NCI-H2081 (cell line): ENCODE measurements around the gene ATOSB.
"Not testable (repeated sequence)": the region's sequence is repeated elsewhere in the genome, so short reads cannot be mapped to it uniquely, and the experiment has no call there.

Experiments
- DNase-seq, 2 experiments: peaks; one replicate each; lab custom pipeline; 2025; lab: John Stamatoyannopoulos, UW

Gene ATOSB, protein sequence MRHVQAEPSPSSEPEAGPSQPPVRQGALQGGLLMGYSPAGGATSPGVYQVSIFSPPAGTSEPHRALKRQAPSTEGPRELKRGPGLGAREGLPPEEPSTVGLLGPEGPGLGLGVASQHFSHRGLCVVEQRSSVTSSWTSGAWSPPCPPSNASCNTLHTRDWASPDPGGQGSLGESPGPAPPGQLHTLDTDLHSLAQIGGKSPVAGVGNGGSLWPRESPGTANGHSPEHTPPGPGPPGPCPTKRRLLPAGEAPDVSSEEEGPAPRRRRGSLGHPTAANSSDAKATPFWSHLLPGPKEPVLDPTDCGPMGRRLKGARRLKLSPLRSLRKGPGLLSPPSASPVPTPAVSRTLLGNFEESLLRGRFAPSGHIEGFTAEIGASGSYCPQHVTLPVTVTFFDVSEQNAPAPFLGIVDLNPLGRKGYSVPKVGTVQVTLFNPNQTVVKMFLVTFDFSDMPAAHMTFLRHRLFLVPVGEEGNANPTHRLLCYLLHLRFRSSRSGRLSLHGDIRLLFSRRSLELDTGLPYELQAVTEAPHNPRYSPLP

DNA sequence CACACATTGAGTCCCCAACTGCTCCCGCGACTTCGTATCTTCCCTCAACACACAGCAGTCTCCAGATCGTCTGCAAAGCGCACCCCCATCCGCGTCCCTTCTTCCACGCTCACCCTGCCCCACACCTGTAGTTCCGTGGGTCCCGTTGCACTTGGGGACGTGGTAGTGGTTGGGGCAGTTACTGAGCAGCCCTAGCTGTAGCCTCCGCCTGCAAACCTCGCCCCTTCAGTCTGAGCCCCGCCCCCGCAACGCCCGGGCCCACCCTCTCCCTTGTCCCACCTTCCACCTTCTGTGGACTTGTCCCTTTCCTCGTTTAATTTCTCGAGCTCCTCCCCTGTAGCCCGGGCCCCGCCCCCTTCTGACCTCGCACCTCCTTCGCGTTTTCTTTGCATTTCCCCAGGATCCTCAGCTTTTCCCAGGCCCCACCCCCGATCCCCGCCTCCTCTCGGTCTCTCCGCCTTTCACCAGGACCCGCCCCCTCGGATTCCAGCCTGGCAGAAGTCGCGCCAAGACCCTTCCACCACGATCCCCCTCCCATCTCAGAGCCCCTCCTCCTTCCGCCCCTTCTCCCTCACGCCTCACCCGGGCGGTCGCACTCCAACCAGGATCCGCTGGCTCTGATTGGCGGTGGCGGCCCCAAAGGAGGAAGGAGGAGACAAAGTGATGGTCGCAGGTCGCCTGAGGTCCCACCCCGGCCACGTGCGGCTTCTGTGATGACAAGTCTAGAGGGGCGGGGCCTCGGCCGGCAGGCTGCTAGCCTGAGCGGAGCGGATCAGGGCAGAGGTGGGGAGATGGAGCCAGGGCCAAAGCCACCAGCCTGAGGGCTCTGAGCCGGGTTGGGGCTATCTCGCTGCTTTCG lies at the start of gene ATOSB:
ATOSB (minus strand) TSS at position 183 of the 859 bp plus-strand sequence. CDS start 7,588 bp downstream, outside the sequence.
- peak; percentile 93 to 94 for DNase-seq

DNA sequence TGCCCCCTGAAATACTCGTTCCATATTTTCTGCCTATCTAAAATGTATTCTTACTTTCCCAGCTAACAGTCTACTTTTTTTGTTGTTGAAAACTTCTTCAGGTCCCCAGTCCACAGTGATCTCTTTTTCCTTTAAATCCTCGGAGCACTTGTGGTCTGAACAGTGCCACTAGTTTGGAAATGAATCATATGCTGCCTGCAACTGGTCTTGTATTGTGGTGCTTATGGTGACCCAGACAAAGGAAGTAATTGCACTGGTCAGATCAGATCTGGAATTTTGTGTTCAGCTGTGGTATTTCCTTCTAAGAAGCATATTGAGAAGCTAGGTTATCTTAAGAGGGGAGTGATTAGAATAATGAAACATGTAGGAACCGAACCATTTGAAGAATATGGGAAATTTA lies 49.0 kb upstream of the ATOSB start:
- no peak for DNase-seq

DNA sequence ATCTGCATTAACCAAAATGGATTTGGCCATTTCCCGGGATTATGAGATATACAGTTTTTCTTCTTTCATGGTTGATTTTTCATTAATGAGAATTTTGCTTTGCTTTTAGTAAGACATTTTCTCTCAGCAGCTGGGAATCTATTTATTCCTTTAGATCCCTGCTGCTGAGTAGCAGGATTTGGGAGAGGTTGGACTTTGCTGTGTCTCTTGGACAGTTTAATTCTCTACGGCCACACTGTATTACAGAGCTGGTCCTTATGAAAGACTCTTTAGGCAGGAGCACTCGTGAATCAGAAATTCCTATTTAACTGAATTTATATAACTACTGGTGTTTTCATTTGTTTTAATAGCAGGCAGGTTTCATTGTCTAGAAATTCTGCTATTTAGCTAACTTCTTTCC lies 47.8 kb upstream of the ATOSB start:
- no peak for DNase-seq

DNA sequence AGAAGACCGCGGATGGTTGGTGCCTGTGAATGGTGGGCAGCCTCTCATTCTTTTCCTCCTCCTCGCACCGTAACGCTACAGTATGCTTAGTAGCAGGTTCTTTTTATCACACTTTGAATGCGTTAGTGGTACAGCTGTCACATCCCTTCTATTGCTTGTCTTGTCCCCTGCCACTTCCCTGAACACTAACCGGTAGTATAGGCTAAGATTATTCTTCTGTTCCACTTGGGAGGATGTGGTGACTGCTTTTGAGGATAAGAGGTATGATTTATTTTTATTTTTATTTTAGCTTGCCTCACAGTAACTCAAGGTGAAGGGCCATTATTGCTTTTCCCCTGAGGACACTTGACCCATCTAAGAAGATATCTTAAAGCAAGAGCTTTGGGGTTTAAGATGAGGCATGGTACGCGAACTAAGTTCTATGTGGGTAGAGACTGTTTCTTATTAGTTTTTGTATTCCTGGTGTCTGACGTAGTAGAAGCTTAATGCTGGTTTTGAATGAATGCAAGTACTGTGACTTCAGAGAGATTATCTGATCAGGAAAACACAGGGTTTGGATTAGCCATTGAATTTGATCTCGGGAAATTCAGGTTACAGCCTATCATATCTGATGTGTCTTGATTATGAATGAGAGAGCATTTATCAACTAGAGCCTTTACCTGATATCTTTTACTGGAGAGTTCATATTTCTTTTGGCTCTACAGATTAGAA lies 47.1 kb upstream of the ATOSB start:
- no peak for DNase-seq

DNA sequence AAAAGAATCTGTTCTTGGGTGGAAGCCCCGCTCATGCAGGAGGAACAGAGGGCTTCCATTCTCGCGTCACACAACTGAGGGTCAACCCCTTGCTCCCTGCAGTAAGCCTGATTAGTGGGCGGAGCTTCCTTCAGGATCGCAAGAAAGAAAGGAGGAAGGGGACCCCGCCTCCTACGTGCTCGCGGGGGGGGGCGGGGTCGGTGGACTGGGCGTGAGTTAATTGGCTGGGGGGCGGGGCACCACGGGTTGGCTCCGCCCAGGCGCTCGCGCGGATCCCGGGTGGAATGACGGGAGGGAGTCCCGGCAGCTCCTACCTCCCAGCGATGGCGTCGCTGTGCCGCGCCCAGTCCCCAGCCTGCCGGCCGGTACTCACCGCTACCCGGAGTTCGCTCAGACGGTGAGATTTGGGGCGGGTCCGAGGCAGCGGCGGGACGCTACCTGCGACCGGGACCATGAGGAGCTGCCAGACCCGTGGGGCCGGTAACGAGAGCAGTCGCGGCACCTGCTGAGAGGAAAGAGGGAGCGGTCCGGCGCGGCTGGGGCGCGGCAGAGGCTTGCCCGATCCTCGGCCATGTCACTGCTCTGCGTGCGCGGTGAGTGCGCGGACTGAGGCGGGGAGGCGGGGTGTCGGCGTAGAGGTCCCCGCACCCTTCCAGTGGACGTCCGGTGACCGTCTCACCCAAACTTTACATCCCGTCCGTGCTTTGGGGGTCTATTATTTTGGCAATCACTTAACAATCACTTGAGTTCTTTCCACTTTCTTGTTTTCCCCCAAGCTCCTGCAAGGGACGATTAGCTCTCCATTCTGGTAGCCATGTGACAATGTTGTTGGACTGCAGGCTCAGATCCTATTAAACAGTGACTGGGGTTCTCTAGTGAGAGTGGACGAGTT lies 46.3 kb upstream of the ATOSB start, which contains the start of gene UNC13B:
UNC13B (plus strand) TSS at position 297 of the 892 bp plus-strand sequence; CDS start at position 572, 275 bp downstream.
- DNase-seq, result peak; percentile 95

DNA sequence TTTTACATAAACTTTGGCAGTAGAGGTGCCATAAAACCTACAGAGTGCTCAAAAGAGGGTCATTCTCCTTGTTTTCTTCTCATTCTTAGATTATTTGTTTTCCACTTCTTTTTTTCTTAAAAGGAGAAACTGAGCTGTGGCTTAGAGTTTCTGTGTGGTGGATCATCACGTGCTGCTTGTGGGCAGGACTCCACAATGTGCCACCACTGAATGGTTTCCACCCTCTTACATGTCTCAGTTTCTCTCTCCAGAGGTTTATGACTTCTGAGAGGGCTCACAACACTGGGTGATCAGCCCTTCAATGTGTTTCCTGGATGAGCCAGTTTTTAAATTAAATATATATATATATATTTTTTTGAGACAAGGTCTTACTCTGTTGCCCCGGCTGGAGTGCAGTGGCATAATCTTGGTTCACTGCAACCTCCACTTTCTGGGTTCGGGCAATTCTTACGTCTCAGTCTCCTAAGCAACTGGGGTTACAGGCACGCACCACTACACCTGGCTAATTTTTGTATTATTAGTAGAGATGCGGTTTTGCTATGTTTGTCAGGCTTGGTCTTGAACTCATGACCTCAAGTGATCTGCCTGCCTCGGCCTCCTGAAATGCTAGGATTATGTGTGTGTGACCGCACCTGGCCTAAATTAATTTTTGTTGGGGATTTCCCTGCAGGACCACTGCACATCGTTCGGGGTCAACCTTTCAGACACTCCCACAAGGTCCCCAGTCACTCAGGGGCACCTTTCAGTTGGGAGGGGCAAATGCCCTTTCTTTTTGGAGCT lies 43.0 kb upstream of the ATOSB start:
- no peak for DNase-seq

DNA sequence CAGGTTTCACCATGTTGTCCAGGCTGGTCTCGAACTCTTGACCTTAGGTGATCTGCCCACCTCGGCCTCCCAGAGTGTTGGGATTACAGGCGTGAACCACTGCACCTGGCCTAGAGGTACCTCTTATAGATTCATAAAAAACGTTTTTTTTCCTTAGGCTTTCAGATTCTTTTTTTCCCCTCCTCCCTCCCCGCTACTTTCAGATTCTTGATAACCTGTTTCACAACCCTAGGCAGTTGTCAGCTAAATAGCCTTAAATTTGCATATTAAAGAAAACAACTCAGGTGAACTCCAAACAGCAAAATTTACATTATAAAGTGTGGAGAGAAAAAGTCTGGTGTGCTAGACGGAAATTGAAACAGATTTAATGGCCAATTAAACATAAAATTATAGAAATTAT lies 42.2 kb upstream of the ATOSB start:
- DNase-seq, result not testable (repeated sequence)

DNA sequence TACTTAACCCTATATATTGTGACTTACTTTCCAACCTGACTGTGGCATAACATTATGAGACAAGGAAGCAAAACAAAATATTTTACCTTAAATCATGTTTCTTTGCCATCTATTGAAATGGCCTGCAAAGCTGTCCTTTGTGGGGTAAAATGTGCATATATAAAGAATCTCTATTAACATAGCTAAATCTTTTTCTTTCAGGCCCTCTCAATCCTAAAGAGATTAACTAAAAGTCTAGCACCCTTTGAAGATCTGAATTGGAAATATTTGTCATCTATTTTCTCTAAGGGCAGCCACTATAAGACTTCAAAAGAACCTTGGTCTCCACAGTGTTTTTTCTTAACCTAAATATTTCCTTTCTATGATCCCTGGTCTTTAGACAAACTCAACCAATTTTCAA lies 41.1 kb upstream of the ATOSB start:
- DNase-seq, result no peak

DNA sequence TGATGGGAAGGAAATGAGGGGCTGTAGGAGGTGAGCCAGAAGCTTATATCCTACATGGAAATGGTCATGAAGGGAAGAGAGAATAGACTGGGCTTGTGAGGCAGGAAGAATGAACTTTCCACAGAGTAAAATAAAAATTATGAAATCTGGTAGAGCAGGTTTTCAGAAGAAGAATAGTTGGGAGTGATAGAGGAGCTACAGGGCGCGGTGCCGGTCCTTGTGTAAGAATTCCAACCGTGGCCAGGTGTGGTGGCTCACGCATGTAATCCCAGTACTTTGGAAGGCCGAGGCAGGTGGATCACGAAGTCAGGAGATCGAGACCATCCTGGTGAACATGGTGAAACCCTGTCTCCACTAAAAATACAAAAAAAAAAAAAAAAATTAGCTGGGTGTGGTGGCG lies 37.3 kb upstream of the ATOSB start:
- DNase-seq, result no peak

DNA sequence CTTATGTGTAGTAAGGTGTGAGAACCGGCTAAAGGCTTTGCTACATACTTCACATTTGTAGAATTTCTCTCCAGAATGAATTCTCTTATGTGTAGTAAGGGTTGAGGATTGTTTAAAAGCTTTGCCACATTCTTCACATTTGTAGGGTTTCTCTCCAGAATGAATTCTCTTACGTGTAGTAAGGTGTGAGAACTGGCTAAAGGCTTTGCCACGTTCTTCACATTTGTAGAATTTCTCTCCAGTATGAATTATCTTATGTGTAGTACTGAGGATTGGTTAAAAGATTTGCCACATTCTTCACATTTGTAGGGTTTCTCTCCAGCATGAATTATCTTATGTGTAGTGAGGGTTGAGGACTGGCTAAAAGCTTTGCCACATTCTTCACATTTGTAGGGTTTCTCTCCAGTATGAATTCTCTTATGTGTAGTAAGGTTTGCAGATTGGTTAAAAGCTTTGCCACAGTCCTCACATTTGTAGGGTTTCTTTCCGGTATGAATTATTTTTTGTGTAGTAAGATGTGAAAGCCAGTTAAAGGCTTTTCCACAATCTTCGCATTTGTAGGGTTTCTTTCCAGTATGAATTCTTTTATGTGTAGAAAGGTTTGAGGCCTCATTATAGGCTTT lies 32.4 kb upstream of the ATOSB start:
- DNase-seq, result not testable (repeated sequence)

DNA sequence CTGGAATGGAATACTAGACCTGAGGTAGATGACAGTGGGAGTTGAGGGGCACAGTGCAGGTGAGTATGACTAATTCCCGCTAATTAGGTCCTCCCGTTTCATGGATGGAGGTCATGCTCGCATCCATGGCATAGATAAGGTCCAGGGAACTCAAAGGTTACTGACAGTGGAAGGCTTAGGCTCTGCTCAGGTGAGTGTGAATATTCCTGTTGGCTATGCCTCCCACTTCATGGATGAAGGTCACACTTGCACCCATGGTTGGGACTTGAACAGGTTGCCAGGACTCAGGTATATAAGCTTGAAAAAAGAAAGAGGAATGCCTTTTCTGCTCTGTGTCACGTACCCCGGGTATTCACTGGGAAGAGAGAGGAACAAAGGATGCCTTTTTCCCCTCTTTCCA lies 26.4 kb upstream of the ATOSB start:
- DNase-seq, result no peak

DNA sequence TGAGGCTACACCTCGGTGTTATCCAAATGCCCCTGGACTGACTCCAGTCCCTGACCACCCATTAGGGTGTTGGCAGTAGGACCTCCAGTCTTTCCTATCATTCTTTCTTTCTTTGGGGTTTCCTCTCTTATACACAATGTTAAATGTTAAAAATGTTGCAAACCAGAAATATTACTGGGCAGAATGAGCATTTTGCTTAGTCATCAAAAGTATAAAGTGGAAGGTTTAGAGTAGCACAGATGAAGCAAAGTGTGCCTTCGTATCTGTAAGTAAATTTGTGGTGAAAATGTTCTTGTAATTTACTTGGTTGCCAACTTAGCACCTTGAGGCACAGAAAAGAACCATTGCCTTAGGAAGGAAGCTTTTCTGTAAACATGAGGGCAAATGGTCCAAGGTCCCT lies 24.4 kb upstream of the ATOSB start:
- no peak for DNase-seq

DNA sequence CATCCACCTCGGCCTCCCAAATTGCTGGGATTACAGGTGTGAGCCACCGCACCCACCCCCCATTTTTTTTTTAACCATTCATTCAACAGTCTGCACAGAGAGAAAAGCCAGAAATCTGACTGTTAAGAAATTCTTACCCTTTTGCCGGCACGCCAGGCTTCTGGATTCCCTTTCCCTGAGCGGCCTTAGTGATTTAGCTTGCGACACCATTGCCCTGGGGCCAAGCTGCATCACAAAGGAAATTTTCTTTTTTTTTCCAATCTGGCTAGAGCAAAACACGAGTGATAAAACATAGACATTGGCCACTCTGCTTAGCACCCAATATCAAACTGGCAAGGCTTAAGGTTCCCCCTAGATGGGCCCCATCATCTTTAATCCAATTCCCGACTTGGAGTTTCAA lies 21.2 kb upstream of the ATOSB start:
- DNase-seq, result no peak

DNA sequence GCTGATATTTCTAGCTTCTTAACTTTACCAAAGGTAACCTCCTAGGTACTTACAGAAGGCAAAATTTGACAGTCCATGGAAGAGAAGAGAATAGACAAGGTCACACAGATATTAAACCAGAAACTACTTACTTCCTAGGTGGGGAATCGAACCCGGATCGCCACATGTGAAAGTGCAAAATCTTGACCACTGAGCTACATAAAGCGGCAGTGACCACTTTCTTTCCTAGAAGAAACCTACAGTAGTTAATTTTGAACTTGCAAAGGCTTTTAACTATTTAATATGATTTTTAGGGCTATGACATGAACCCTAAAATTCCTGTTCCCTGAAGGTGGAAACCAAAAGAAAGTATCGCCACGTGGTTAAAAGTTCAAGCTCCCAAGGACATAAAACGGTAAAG lies 20.3 kb upstream of the ATOSB start:
- no peak for DNase-seq

DNA sequence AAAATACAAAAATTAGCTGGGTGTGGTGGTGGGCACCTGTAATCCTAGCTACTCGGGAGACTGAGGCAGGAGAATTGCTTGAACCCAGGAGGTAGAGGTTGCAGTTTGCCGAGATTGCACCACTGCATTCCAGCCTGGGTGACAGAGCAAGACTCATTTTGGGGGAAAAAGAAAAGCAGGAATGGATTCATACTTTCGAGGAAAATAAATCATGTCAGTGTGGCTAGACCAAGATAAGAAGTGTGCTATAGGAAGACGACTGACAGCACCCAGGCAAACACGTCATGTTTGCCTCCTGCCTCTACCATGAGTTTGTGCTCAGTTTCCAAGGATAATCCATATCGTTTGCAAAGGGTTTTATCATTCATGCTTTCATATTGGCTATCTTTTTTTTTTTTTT lies 19.3 kb upstream of the ATOSB start:
- DNase-seq, result no peak

DNA sequence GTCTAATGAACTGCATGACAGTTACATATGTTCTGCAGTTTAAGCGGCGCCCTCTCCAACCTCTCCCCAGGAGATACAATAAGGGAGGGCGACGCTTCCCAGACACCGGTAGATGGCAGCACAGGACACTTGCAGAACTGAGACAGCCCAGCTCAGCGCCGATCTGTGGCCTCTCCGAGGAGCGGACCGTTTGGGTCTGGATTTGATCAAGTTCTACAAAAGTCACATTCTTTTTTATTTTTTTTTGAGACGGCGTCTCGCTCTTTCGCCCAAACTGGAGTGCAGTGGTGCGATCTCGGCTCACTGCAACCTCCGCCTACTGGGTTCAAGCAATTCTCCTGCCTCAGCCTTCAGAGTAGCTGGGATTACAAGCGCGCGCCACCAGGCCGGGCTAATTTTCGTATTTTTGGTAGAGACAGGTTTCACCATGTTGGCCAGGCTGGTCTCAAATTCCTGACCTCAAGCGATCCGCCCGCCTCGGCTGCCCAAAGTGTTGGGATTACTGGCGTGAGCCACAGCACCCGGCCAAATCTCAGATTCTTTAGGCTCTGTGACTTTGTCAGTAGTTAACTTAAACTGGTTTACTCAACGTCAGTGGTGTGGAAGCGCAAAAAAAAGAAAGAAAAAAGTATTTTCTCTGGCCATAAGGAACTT lies 1.4 kb upstream of the ATOSB start:
- peak; percentile 90 to 92 for DNase-seq

DNA sequence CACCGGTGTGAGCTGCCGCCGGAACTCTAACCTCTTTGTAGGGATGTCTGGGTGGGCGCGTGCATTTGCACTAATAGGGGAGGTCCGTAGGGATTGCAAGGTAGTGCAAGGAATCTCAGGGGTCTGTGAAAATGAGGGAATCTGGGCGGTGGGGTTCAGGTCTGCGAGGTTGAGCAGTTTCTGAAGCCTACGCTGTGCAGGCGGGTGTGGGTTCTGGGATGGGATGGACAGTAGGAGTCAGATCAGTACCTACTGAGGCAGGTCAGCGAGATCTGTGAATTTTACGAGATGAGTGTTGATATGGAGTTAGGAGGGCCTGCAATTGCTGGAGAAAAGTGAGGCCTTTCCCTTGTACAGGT lies 856 bp upstream of the ATOSB start:
- no peak for DNase-seq

DNA sequence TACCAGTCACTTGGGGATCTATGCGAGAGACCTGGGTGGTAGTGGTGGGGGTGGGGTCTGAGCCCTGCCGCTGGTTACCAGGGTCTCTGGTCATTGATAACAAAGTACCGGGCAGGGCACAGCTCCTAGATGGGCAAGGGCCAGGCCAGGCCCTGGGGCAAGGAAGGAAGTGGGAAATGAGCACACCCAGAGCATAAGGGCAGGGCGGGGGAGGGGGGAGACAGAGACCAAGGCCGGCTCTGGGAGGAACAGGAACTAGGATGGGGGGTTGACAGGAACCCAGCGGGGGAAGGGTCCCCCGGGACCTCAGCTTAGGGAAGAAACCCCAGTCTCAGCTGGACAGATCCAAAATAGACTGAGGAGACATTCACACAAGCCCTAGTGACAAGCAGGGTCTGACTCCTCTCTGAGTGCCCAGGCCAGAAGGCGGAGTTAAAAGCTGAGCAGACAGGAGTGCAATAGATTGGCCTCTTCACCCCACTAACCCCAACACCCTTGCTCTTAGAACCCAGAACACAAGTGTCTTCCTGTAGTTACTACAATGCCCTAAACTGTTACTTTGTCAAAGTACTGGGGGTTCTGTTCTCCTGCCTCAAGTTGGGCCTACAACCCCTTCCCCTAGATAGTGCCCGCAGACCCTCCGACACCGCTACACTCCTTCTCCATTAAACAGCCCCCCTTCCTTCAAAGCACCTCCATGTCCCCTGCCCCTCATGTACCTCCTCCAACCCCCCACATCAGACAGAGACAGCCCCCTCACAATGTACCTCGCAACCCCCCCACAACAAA lies 628 bp downstream of the ATOSB start:
- no peak for DNase-seq
